OCI-LY7 (cell line): Measurements from ENCODE around the gene IQCH.
A peak's percentile ranks its signal among the peaks of the same experiment; 100 is the strongest.

Experiments used
- EZH2phosphoT487 ChIP-seq: fragments of 200-600 bp; sonication (generic); IDR thresholded peaks from 2 replicates; pipeline ENCODE4 v1.6.1; 2018; ENCODE audit warnings: low read depth, borderline replicate concordance, mild to moderate bottlenecking, mixed run types, antibody characterized with exemption, low read length, moderate library complexity, mixed read lengths
- TF ChIP-seq, protein P1 (sequence below): fragments of 200-600 bp; sonication (generic); conservative IDR thresholded peaks from 2 replicates; pipeline ENCODE4 v1.5.1; 2014; ENCODE audit warnings: mild to moderate bottlenecking, antibody characterized with exemption, low read length, moderate library complexity, mixed read lengths

DNA sequence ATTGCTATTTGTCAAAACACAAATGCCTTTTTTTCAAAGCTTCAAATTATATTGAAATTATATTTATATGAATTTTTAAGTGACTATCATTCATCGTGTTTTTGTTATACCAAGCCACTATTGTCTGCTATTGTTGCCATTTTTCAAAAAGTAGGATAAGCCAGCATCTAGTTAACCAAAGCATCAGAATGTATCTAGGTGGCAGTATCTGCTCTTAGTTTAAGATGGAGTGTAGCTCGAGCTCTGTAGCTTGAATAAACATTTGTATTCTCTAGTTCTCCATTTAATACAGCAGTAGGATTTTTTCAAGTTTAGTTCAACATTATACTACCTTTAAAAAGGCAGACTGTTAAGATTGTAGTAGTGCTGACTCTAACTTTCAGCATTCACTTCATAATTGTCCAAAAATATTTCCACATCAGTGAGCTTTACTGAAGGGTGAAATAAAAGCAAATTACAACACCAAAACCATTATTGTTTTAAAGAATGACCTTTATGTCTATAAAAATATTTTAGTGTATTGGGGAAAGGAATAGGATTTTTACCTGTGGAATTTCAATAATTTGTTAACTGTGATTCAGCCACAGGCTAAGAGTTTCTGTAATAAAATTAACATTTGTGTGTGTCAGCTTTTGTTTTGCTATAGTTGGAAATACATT lies 246.7 kb downstream of the IQCH start:
- TF ChIP-seq, protein P1, sequence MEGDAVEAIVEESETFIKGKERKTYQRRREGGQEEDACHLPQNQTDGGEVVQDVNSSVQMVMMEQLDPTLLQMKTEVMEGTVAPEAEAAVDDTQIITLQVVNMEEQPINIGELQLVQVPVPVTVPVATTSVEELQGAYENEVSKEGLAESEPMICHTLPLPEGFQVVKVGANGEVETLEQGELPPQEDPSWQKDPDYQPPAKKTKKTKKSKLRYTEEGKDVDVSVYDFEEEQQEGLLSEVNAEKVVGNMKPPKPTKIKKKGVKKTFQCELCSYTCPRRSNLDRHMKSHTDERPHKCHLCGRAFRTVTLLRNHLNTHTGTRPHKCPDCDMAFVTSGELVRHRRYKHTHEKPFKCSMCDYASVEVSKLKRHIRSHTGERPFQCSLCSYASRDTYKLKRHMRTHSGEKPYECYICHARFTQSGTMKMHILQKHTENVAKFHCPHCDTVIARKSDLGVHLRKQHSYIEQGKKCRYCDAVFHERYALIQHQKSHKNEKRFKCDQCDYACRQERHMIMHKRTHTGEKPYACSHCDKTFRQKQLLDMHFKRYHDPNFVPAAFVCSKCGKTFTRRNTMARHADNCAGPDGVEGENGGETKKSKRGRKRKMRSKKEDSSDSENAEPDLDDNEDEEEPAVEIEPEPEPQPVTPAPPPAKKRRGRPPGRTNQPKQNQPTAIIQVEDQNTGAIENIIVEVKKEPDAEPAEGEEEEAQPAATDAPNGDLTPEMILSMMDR, result peak; percentile 81
- no peak for TF ChIP-seq EZH2phosphoT487
